Measurements from ENCODE around the gene ADCY10.

- TF ChIP-seq POLR2A (IDR thresholded peaks at IDR 0.05; ENCODE audit: low read length) (no peak), GATA1 (IDR thresholded peaks at IDR 0.05; ENCODE audit: low read depth, low read length) (no peak)
Observed at GRCh38 chr1:167839009-167839408, 74.9 kb downstream of the ADCY10 start.
